IPS-NIHi11 (cell line): ENCODE results near the gene CD247.

Experiments
- DNase-seq: peaks from one replicate; pipeline ENCODE4 v3.0.0; 2012; ENCODE audit warnings: mixed read lengths, low spot score

CD247 gene

GRCh38 chr1:167489571-167490340 is 28.6 kb downstream of the CD247 start:
- peak; percentile 87 for DNase-seq

- no peak for DNase-seq
Measured at GRCh38 chr1:167488786-167489185, 29.5 kb downstream of the CD247 start.

DNA sequence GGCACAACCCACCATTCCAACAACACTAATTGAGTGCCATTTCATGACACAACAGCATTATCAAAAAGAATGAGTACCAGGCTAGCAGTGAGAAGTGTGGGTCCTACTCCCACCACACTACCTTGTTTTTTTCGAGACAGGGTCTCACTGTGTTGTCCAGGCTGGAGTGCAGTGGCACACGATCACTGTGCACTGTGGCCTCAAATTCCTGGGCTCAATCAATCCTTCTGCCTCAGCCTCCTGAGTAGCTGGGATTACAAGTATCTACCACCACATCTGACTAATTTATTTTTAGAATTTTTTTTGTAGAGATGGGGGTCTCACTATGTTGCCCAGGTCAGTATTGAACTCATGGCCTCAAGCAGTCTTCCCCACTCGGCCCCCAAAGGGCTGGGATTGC is 30.7 kb downstream of the CD247 start:
- no peak for DNase-seq

DNA sequence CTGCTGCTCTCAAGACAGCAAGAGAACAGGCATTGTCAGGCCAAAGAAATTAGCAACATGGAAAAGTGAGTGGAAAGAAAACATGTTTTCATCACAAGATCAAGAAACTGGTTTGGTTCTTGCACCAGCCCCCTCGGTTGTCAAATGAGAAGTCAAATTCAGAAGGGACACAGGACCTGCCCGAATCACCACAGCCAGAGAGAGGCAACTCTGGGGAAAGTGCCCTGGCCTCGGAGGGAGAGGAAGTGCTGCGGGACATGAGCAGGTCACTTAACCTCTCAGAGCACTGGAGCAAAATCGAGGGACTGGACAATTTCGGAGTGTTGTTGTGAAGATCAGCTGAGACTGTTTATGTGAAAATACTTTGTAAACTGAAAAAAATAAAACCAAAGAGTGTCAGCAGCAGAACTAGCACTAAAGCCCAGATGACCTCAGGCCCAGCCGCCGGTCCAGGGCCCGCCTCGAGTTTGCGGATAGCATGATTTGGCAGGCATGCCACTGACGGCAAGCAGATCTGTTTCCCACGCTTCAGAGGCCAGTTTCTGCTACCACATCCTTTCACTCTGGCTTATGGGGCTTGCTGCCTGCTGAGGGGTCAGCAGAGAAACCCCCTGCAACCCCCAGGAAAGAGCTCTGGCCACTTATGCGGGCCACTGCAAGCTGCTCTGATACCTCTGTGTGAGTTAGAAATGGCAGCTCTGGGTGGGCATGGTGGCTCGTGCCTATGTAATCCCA is 32.1 kb downstream of the CD247 start:
- DNase-seq = no peak

- DNase-seq = no peak
Measured at GRCh38 chr1:167484726-167485502, 33.4 kb downstream of the CD247 start.

DNA sequence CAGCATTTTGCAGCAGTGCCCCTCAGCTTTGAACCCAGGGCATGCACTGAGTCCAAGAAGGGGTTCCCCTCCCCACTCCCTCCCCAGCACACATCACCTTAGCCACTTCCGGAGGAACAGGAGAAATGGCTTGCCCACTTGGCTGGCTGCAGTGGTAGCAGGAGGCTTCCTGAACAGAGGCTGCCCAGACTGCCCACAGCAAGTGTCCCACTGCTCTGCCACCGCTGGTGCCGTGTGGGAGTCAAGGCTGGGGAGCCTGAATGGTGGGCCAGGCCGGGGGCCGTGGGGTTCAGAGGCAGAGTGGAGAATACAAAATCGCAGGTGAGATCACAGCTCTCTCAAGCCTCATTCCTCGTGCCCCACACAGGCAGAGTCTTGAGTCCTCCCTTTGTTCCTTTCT is 34.5 kb downstream of the CD247 start:
- DNase-seq = no peak

DNA sequence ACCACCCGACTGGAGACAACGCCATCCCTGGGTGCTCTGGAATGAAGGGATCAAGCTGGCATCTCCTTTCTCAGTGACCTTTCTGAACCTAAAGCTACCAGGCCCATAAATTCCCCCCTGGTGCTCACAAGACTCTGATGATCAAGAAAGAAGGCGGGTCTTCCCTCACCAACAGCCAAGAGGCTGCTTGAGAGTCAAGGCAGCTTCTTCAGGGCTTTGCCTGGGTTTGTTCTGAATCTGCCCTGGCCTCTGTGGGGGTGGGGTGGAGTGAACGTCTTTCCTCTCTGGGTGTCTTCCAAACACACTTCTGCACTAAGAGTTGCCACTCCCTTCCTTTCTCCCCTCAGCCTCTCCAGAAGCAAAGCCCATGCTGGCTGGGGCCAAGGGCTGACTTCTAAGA is 36.1 kb downstream of the CD247 start:
- DNase-seq = no peak

GRCh38 chr1:167479331-167479979 is 38.9 kb downstream of the CD247 start:
- DNase-seq = no peak

GRCh38 chr1:167477986-167478385 is 40.3 kb downstream of the CD247 start:
- no peak for DNase-seq

GRCh38 chr1:167476061-167476460 is 42.3 kb downstream of the CD247 start:
- DNase-seq = no peak

DNA sequence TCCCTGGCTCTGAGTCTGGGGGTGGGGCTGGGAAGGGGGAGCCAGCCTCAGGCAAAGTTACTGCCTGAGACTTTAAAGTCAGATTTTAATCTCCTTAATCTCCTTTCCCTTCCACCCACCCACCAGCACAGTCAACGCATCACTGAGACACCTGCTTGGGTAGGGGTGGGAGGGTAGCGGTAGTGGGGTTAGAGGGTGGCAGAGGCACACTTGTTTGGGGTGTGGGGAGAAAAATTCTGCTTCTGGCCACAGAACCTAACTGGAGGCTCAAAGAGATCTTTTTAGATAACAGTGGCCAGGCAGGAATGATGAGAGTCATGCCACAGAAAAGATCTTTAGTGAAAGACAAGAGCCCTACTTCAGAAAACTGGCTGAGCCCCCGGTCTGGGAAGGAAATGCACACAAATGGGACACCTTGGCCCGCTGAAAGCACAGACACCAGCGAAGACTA is 44.1 kb downstream of the CD247 start:
- DNase-seq = no peak

DNA sequence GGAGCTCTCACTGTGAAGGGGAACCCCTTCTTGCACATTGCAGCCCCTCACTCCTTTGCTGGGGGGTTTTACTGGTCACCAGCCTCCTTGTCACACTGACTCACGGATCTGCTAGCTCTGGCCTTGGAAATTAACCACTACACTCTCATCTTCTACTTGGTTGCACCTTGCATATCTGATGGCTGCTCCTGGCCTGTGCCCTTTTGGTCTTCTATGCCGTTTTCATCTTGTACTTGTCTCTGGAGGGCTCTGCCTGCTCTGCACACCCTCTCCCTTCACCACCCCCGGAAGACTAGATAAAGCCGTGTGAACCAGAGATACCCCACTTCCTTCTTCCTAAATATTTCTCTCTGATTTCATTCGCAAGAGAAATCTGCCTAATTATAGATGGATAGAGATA is 44.6 kb downstream of the CD247 start:
- DNase-seq = no peak

DNA sequence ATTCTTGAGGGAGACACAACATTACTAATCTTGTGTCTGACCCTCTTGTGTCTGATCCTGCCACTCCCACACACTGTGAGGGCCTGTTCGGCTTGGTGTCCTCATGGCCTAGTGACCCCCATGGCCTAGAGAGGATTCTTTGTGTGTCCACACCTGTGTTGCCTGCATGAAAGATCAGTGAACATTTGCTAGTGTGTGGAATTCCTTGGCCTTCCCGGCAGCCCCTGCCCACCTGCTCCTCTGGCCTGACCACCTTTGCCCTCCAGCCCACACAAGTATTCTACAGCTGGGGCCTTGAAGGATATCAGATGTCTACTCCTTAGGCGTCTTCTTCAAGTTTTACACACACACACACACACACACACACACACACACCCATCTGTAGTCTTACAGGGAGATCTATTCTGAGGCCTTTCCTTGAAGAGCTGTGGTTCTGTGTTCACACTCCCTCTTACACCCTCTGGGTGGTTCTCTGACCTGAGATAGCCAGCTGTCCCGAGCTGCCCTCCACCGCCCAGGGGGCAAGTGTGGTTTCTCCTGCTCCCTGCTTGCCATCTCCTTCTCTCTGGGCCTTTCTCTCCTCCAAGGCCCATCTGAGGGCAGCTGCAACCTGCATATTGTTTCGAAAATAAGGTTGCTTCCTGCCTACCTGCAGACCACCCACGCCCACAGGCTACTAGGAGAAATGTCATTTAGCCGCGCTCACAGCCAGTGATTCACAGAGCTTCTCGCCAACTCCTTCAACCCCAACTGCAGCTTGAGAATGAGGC is 45.4 kb downstream of the CD247 start:
- DNase-seq = no peak

DNA sequence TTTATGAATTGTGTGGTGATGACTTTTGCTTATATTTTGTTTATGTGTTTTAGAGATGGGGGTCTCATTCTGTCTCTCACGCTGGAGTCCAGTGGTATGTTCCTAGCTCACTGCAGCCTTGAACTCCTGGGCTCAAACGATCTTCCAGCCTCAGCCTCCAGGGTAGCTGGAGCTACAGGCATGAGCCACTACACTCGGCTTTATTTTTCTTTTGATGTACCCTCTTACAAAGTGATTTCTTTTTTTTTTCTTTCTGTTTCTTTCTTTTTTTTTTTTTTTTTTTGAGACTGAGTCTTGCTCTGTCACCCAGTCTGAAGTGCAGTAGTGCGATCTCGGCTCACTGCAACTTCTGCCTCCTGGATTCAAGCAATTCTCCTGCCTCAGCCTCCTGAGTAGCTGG is 46.8 kb downstream of the CD247 start:
- no peak for DNase-seq

GRCh38 chr1:167469280-167469965 is 48.9 kb downstream of the CD247 start:
- no peak for DNase-seq

DNA sequence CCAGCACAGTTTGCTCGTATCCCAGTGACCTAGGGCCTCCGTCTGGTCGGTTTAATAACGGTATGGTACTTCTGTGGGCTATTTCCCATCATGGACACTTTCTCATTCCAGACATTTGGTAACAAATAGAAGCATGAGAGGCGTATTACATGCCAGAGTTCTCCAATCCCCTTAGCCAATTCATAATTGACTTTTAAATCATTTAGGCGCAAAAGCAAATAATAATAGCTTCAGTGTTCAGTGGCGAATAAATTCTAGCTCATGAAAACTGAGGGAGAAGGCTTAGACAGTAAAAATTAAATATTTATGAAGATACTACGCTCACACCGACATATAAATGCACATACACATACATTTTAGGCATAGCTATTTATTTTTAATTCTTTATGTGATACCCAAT is 50.6 kb downstream of the CD247 start:
- DNase-seq = no peak

DNA sequence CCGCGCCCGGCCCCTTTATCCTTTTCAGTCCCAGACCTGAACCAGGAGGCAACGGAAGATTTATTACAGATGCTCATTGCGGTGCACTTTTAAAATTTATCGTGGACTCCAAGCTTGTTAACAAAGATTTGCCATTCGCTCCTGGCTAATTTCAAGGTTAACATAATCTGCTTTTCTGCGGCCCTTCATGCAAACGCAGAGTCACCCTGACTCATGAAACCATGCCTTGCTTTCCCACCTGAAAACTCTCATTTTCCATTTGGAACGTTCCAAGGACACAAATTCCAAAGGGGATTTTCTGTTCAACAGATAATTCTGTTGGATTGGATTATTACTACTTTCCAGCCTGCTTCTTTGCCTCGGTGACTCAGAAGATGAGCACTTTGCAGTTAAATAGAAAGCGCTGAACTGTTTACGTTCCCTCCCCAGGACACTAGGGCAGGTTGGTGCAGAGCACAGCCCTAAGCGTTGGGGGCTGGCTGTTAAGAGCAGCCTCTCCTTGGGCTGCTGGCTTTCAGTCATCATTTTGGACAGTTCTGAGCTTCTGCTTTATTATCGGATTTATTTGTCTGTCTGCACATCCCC is 51.1 kb downstream of the CD247 start:
- no peak for DNase-seq

DNA sequence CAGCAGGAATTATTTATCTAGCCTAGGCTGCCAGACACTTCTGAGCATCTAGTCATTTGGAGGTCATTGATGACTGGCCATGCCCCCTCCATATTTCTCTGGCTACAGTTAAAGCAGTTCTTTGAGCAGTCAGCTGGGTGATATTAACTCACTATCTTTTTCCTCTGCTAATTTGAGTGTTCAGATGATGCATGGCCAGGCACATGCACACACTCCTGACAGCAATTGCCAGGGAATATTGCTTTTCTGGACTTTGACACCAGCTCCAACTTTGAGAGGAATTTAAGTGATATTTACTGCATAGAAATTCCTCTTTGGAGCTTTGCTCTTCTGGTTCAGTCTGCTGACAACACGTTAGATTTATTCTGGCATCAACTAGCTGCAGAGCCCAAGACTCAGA is 52.6 kb downstream of the CD247 start:
- no peak for DNase-seq

- DNase-seq = no peak
Measured at GRCh38 chr1:167465018-167465417, 53.3 kb downstream of the CD247 start.

DNA sequence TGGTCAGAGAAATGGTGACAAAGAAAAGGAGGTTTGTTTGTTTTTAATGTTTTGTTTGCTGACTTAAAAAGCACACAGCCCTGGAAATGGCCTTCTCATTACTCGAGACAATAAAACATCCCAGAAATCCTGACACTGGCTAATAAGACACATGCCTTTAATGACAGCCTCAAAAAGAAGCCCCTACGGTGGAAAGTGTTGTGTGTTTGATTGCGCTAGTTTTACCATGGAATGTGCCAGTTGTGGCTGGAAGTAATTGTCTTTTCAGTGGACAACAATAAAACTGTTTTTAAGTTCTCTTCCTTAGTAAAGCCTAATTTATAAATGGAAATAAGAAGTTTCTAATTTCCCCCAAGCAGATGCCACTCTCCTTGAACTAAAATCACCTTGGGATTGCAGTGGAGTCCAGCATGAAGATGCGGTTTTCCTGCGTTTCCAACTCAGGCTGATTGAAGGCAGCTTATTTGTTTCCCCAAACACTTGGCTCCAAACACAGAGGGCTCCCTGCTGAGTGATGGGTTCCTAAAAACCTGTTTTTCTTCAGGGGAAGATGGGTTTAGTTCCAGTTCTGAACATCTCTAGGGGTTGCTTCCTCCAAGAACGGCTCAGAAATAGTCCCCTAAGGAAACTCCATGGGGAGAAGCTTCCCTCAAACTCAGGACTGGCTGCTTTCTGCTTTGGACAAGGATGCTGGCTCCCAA is 54.3 kb downstream of the CD247 start:
- DNase-seq = no peak
